ENCODE data around the gene CDH19. TPM values are rescaled to one million over a fixed set of nuclear protein-coding genes. Genes with fewer than 3 reads are reported as not detected.

The CDH19 gene
- total RNA-seq, 3 donors from 2014 or later = 0.64 to 12.9 (median 0.98) TPM

GRCh38 chr18:66630831-66631230, 26.9 kb upstream of the CDH19 start:
- Histone ChIP-seq H3K36me3 (no peaks in the 10 kb centered on the region), H3K4me1 (no peaks in the 10 kb centered on the region), H3K27me3 (no peaks in the 10 kb centered on the region), H3K9me3 (no peaks in the 10 kb centered on the region), H3K27ac (no peak overlapping the region), H3K4me3 (no peak overlapping the region)
- intact Hi-C loops (cut with DNase I; ENCODE audit: low total_unique reads) = no loop called here
- TF ChIP-seq POLR2A (IDR thresholded peaks at IDR 0.05) (no peak), POLR2AphosphoS5 (IDR thresholded peaks at IDR 0.05) (no peak)
- TF ChIP-seq, protein P1, sequence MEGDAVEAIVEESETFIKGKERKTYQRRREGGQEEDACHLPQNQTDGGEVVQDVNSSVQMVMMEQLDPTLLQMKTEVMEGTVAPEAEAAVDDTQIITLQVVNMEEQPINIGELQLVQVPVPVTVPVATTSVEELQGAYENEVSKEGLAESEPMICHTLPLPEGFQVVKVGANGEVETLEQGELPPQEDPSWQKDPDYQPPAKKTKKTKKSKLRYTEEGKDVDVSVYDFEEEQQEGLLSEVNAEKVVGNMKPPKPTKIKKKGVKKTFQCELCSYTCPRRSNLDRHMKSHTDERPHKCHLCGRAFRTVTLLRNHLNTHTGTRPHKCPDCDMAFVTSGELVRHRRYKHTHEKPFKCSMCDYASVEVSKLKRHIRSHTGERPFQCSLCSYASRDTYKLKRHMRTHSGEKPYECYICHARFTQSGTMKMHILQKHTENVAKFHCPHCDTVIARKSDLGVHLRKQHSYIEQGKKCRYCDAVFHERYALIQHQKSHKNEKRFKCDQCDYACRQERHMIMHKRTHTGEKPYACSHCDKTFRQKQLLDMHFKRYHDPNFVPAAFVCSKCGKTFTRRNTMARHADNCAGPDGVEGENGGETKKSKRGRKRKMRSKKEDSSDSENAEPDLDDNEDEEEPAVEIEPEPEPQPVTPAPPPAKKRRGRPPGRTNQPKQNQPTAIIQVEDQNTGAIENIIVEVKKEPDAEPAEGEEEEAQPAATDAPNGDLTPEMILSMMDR (IDR thresholded peaks at IDR 0.05) = no peak
- no peak for DNase-seq (ENCODE audit: low spot score in 2 of 2)

DNA sequence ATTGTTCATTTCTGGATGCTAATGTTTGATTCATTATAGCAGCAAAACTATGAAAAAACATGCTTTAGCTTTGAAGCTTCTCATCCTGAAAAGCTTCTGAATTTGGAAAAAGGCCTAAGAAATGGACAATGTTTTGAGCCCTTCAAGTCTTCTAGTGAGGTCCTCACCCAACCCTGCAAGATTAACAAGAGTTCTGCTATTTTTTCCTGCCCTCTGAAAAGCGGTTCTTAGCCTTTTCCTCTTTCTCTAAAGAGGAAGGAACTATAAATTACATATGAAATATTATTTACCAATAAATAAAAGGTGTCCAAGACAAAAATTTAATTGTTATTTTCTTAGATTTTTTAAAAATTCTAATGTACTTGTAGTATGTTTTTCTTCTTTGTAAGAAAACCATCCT, 19.9 kb upstream of the CDH19 start:
- intact Hi-C loops (cut with DNase I; ENCODE audit: low total_unique reads) = no loop called here
- TF ChIP-seq POLR2AphosphoS5 (IDR thresholded peaks at IDR 0.05) (no peak), POLR2A (IDR thresholded peaks at IDR 0.05) (no peak)
- TF ChIP-seq, protein P1 (IDR thresholded peaks at IDR 0.05) = no peak

DNA sequence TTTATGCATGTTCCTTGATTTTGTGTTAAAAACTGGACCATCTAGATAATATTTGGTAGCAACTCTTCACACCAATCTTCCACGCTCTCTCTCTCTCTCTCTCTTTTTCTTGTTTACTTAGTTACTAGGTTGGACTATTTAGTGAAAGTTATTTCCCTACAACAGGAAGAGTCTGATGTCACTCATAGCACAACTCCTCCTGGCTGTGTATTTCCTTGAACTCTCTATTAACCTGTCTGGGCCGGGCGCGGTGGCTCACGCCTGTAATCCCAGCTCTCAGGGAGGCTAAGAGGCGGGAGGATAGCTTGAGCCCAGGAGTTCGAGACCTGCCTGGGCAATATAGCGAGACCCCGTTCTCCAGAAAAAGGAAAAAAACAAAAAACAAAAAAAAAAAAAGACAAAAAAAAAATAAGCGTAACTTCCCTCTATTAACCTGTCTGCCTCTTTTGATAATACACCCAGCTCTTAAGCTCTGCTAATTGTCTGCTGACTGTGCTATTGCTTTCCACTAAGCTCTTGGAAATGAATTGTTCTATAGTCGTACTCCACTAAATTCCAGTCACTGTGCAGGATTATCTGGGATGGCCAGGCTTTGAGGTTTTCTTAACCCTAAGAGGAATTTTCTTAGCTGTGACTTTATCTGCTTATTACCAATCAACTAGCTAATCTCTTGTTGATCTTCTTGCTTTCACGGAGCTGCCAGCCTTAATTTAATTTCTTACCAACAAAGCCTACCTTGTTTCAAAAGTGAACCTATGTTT, 18.1 kb upstream of the CDH19 start:
- no peaks in the 10 kb centered on the region for H3K27me3 ChIP-seq
- intact Hi-C loops (cut with DNase I; ENCODE audit: low total_unique reads) = no loop called here

More for the DNA sequence above, 19.9 kb upstream of the CDH19 start:
- H3K4me3 ChIP-seq = no peak overlapping the region
- H3K4me1 ChIP-seq = no peaks in the 10 kb centered on the region
- no peaks in the 10 kb centered on the region for H3K36me3 ChIP-seq
- H3K9me3 ChIP-seq = peaks cover 0 to 7% of the 10 kb centered on the region in 2 donors
- DNase-seq (ENCODE audit: low spot score in 2 of 2) = no peak
- H3K27me3 ChIP-seq = no peaks in the 10 kb centered on the region
- no peak overlapping the region for H3K27ac ChIP-seq

GRCh38 chr18:66616523-66616983, 12.7 kb upstream of the CDH19 start:
- Histone ChIP-seq H3K4me1 (no peaks in the 10 kb centered on the region), H3K9me3 (peaks cover 0 to 7% of the 10 kb centered on the region in 2 donors), H3K36me3 (no peaks in the 10 kb centered on the region), H3K27me3 (no peaks in the 10 kb centered on the region), H3K4me3 (no peak overlapping the region), H3K27ac (no peak overlapping the region)
- DNase-seq (ENCODE audit: low spot score in 2 of 2) = no peak
- TF ChIP-seq, protein P1 (IDR thresholded peaks at IDR 0.05) = no peak
- TF ChIP-seq POLR2A (IDR thresholded peaks at IDR 0.05) = no peak
- no peak for TF ChIP-seq POLR2AphosphoS5 (IDR thresholded peaks at IDR 0.05)
- intact Hi-C loops (cut with DNase I; ENCODE audit: low total_unique reads) = no loop called here

More for the DNA sequence above, 18.1 kb upstream of the CDH19 start:
- Histone ChIP-seq H3K36me3 (no peaks in the 10 kb centered on the region), H3K27ac (no peak overlapping the region), H3K4me1 (no peaks in the 10 kb centered on the region), H3K9me3 (peaks cover 0 to 7% of the 10 kb centered on the region in 2 donors), H3K4me3 (no peak overlapping the region)
- TF ChIP-seq, protein P1 (IDR thresholded peaks at IDR 0.05) = no peak
- TF ChIP-seq POLR2AphosphoS5 (IDR thresholded peaks at IDR 0.05) = no peak
- no peak for TF ChIP-seq POLR2A (IDR thresholded peaks at IDR 0.05)
- DNase-seq (ENCODE audit: low spot score in 2 of 2) = no peak

DNA sequence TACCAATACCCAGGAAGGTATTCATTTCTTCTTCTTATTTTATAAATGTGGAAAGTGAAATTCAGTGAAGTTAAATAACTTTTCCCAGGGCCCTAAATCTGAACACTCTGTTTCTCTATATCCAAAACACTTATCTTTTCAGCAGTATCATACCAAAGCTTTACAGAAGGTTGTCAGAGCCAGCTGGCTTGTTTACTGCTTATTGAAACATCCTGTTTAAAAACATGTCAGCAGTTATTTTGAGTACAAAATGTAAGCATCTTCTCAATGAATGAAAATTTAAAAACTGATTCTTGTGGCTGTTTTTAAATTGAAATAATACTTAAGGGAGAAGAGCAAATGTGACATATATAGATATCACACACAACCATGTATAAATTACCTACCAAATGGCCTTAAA, 11.3 kb upstream of the CDH19 start:
- H3K27me3 ChIP-seq = no peaks in the 10 kb centered on the region
- intact Hi-C loops (cut with DNase I; ENCODE audit: low total_unique reads) = no loop called here
- H3K36me3 ChIP-seq = no peaks in the 10 kb centered on the region
- no peak overlapping the region for H3K4me3 ChIP-seq
- H3K27ac ChIP-seq = no peak overlapping the region
- no peak for DNase-seq (ENCODE audit: low spot score in 2 of 2)
- no peaks in the 10 kb centered on the region for H3K4me1 ChIP-seq
- H3K9me3 ChIP-seq = no peaks in the 10 kb centered on the region
- TF ChIP-seq POLR2AphosphoS5 (IDR thresholded peaks at IDR 0.05) (no peak), POLR2A (IDR thresholded peaks at IDR 0.05) (no peak)
- TF ChIP-seq, protein P1 (IDR thresholded peaks at IDR 0.05) = no peak

Measured in breast epithelium (tissue), 4 donors.